ENCODE data around the gene COMMD8. TPM values are rescaled to one million over a fixed set of nuclear protein-coding genes. Genes with fewer than 3 reads are reported as not detected.

Gene COMMD8
- total RNA-seq, 2 experiments from 2014 or later = 29.0 to 29.6 TPM

GRCh38 chr4:47486231-47486673 is 22.8 kb upstream of the COMMD8 start:
- DNase-seq = no peak
- peaks cover 26% of the 10 kb centered on the region for H3K4me1 Mint-ChIP-seq (ENCODE audit: low read depth)
- H3K4me3 Mint-ChIP-seq = peak overlapping the region; percentile 93
- no peaks in the 10 kb centered on the region for H3K27me3 Mint-ChIP-seq (ENCODE audit: low read depth)
- intact Hi-C loops (cut with micrococcal nuclease) = loop anchor here (5.0 to 10.0 kb wide), 5 partner anchors 169 to 779 kb away; partner anchors contain the start of genes CORIN, NFXL1, TEC and TXK
- CTCF ChIA-PET = interaction anchor here (0.7 kb wide), 1 partner anchor 446 kb away, joined by 3 read pairs; no protein-coding TSS in a partner anchor
- no peaks in the 10 kb centered on the region for H3K9me3 Mint-ChIP-seq
- H3K36me3 Mint-ChIP-seq (ENCODE audit: low read depth) = no peaks in the 10 kb centered on the region
- H3K27ac Mint-ChIP-seq = no peak overlapping the region

DNA sequence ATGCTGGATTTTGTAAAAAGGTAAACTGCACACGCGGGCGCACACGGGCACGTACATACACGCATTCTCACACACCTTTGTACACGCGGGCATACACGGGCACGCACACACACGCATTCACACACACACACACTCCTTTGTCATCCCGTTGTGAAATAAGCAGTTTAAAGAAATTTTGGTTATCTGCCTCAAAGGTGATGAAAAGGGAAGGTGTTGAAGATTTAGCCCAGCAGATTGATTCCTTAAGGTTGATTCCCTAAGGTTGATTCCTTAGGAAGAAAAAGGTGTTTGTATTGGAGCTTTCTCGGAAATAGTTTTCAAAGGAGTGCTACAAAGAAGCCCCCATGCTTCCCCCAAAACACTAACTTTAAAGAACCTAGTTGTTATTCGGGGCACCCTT is 22.3 kb upstream of the COMMD8 start:
- Mint-ChIP-seq H3K4me3 (peak overlapping the region; percentile 93), H3K27me3 (ENCODE audit: low read depth) (no peaks in the 10 kb centered on the region), H3K4me1 (ENCODE audit: low read depth) (peaks cover 21% of the 10 kb centered on the region), H3K36me3 (ENCODE audit: low read depth) (no peaks in the 10 kb centered on the region), H3K27ac (peak overlapping the region; percentile 65), H3K9me3 (no peaks in the 10 kb centered on the region)
- CTCF ChIA-PET = interaction anchor here (0.7 to 1.3 kb wide), 2 partner anchors 22 to 447 kb away, joined by 3 to 5 read pairs; partner anchors contain the start of gene COMMD8
- intact Hi-C loops (cut with micrococcal nuclease) = loop anchor here (1.0 to 10.0 kb wide), 7 partner anchors 22 to 779 kb away; partner anchors contain the start of genes COMMD8, CORIN, NFXL1 and TEC
- no peak for DNase-seq

DNA sequence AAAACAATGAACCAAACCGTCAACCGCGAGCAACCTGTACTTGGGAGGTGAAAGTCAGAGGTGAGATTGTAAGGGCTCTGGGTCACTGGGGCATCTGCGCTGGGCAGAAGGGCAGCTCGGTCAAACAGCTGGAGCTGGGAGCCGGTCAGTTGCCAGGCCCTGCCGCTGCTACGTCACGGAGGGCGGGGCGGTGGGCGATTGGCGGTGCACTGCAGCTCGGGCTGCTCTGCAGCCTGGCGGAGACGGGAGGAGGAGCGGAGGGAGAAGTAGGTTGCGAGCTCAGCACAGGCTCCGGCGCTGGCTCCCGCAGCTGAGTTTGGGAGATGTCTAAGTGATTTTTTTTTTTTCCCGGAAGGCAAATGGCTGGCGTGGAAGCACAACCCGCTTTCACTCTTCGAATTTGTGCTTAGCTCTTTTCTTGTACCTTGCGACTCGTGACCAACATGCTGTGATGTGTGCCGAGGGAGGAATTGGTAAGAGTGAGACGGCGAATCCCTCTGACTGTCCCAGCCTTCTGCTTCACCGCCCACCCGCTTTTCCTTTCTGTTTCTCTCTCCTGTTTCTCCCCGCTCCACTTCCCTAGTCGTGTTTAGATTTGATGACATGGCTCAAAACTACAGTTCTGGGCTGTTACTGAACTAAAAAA is 21.7 kb upstream of the COMMD8 start, which contains the start of gene ATP10D:
TSS of gene ATP10D (plus strand) at position 229 of the 646 bp plus-strand sequence. CDS start 27,266 bp downstream, outside the sequence.
- Mint-ChIP-seq H3K27ac (peak within 1 kb of the TSS; percentile 65), H3K36me3 (ENCODE audit: low read depth) (no peaks in the 10 kb centered on the region), H3K9me3 (no peaks in the 10 kb centered on the region), H3K4me1 (ENCODE audit: low read depth) (peaks cover 16% of the 10 kb centered on the region), H3K27me3 (ENCODE audit: low read depth) (no peaks in the 10 kb centered on the region), H3K4me3 (peak within 1 kb of the TSS; percentile 93)
- intact Hi-C loops (cut with micrococcal nuclease) = loop anchor here (1.0 to 10.0 kb wide), 7 partner anchors 22 to 780 kb away; partner anchors contain the start of genes COMMD8, CORIN, NFXL1 and TEC
- CTCF ChIA-PET = interaction anchor here (0.6 to 1.3 kb wide), 4 partner anchors 22 to 76 kb away, joined by 3 to 5 read pairs (median 4); partner anchors contain the start of gene COMMD8
- DNase-seq = peak; percentile 82

DNA sequence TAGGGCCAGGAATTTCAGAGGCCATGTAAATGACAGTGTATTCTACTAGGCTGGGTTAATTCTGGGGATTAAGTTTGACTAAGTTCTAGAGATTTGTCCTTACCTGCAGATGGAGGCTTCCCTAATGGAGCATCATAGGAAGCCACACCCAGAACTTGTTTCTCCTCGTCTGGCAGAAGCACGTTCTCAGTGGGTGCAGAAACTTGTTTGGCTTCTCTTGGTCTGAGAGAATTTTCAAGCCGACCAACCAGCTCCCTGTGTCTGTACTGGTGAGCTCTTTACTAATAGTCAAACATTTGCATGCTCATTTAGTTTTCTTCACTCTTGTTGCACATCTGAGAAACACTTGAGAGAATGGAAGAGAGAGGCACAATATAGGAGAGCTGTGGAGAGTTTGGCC is 20.7 kb upstream of the COMMD8 start:
- H3K4me3 Mint-ChIP-seq = peak overlapping the region; percentile 50
- H3K4me1 Mint-ChIP-seq (ENCODE audit: low read depth) = peaks cover 16% of the 10 kb centered on the region
- CTCF ChIA-PET = no interaction called here
- H3K27me3 Mint-ChIP-seq (ENCODE audit: low read depth) = peaks cover 2% of the 10 kb centered on the region
- no peak for DNase-seq
- no peaks in the 10 kb centered on the region for H3K9me3 Mint-ChIP-seq
- peak overlapping the region; percentile 41 for H3K27ac Mint-ChIP-seq
- intact Hi-C loops (cut with micrococcal nuclease) = loop anchor here (2.0 to 10.0 kb wide), 3 partner anchors 47 to 781 kb away; partner anchors contain the start of genes TEC and TXK
- H3K36me3 Mint-ChIP-seq (ENCODE audit: low read depth) = no peaks in the 10 kb centered on the region

DNA sequence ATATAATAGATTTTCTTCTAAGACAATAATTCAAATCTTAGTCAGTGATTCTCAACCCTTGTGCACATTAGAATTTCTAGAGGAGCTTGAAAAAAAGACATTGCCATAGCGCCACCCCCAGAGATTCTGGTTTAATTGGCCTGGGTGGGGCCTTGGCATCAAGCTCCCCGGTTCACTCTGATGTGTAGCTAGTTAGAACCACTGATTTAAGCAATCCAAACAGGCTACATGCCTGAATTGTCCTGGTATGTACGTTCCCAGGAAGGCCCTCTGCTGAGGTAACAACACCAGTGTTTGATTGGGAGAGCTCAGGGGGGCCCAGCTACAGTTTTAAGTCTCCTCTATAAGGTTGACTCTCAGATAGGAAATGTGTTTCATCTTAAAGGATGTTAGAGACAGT is 20.2 kb upstream of the COMMD8 start:
- CTCF ChIA-PET = interaction anchor here (0.9 kb wide), 1 partner anchor 80 kb away, joined by 5 read pairs; no protein-coding TSS in a partner anchor
- peaks cover 2% of the 10 kb centered on the region for H3K27me3 Mint-ChIP-seq (ENCODE audit: low read depth)
- no peaks in the 10 kb centered on the region for H3K36me3 Mint-ChIP-seq (ENCODE audit: low read depth)
- intact Hi-C loops (cut with micrococcal nuclease) = loop anchor here (2.0 to 10.0 kb wide), 3 partner anchors 47 to 781 kb away; partner anchors contain the start of genes TEC and TXK
- no peak for DNase-seq
- H3K4me1 Mint-ChIP-seq (ENCODE audit: low read depth) = peaks cover 16% of the 10 kb centered on the region
- H3K4me3 Mint-ChIP-seq = no peak overlapping the region
- no peak overlapping the region for H3K27ac Mint-ChIP-seq
- no peaks in the 10 kb centered on the region for H3K9me3 Mint-ChIP-seq

DNA sequence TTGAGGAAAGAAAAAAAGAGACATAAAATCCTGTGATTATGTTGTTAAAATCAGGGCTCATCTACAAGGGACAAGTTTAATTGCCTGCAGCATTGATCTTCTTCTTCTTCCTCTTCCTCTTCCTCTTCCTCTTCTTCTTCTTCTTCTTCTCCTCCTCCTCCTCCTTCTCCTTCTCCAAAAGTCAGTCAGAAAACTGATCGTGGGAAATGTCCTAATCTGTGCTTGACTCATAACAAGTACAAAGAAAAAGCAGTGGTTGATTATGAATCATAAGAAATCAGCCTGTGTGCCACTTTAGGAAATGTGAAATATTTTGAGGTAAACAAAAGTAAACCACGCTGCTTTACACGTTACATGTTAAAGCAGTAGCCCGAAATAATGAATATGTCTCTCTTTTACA is 18.8 kb upstream of the COMMD8 start:
- CTCF ChIA-PET = no interaction called here
- H3K27me3 Mint-ChIP-seq (ENCODE audit: low read depth) = peaks cover 2% of the 10 kb centered on the region
- H3K9me3 Mint-ChIP-seq = no peaks in the 10 kb centered on the region
- no peak overlapping the region for H3K27ac Mint-ChIP-seq
- no peak overlapping the region for H3K4me3 Mint-ChIP-seq
- intact Hi-C loops (cut with micrococcal nuclease) = loop anchor here (10.0 kb wide), 2 partner anchors 652 to 782 kb away; partner anchors contain the start of genes TEC and TXK
- H3K36me3 Mint-ChIP-seq (ENCODE audit: low read depth) = no peaks in the 10 kb centered on the region
- peaks cover 16% of the 10 kb centered on the region for H3K4me1 Mint-ChIP-seq (ENCODE audit: low read depth)
- no peak for DNase-seq

DNA sequence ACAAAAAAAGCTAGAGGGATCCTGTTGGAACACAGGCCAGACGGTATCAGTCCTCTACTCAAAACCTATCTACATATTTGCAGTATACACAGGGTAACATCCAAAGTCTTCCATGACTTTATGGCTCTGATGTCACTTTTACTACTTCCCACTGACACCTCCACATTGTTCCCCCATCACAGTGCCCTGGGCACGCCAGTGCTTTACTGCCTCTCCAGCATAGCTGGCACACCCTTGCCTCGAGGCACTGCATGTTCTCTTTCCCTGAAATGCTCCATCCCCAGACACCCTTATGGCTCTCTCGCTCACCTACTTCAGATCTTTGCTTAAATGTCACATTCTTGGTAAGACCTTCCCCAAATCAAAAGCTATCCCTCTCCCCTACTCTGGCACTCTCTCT is 15.3 kb upstream of the COMMD8 start:
- H3K27ac Mint-ChIP-seq = no peak overlapping the region
- peaks cover 2% of the 10 kb centered on the region for H3K27me3 Mint-ChIP-seq (ENCODE audit: low read depth)
- H3K36me3 Mint-ChIP-seq (ENCODE audit: low read depth) = no peaks in the 10 kb centered on the region
- no peaks in the 10 kb centered on the region for H3K9me3 Mint-ChIP-seq
- H3K4me1 Mint-ChIP-seq (ENCODE audit: low read depth) = peaks cover 2% of the 10 kb centered on the region
- intact Hi-C loops (cut with micrococcal nuclease) = no loop called here
- DNase-seq = no peak
- no peak overlapping the region for H3K4me3 Mint-ChIP-seq
- CTCF ChIA-PET = no interaction called here

DNA sequence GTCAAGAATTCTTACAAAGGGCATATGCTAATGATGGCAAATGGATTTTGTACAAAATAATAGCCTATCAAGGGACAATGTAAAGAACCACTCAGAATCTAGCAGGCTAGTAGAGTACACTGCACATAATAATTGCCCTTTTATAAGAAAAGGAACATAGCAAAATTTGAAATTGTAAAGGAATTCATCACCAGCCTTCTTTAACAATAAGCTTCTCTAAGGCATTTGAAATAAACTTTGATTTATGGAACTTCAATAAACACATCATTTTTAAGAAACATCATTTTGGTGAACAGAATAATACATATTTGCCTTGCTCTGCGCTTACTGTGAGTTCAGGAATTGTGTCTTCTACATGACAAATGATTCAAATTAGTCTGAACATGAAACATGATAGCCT is 11.9 kb upstream of the COMMD8 start:
- Mint-ChIP-seq H3K27ac (no peak overlapping the region), H3K27me3 (ENCODE audit: low read depth) (peaks cover 2% of the 10 kb centered on the region), H3K36me3 (ENCODE audit: low read depth) (no peaks in the 10 kb centered on the region), H3K4me1 (ENCODE audit: low read depth) (no peaks in the 10 kb centered on the region), H3K9me3 (no peaks in the 10 kb centered on the region), H3K4me3 (no peak overlapping the region)
- no peak for DNase-seq
- CTCF ChIA-PET = interaction anchor here (1.2 kb wide), 1 partner anchor 17 kb away, joined by 3 read pairs; no protein-coding TSS in a partner anchor
- intact Hi-C loops (cut with micrococcal nuclease) = no loop called here

GRCh38 chr4:47474799-47475198 is 11.3 kb upstream of the COMMD8 start:
- no peaks in the 10 kb centered on the region for H3K9me3 Mint-ChIP-seq
- H3K27me3 Mint-ChIP-seq (ENCODE audit: low read depth) = peaks cover under 1% of the 10 kb centered on the region
- intact Hi-C loops (cut with micrococcal nuclease) = no loop called here
- H3K36me3 Mint-ChIP-seq (ENCODE audit: low read depth) = no peaks in the 10 kb centered on the region
- no peak overlapping the region for H3K4me3 Mint-ChIP-seq
- DNase-seq = no peak
- no peak overlapping the region for H3K27ac Mint-ChIP-seq
- CTCF ChIA-PET = no interaction called here
- H3K4me1 Mint-ChIP-seq (ENCODE audit: low read depth) = no peaks in the 10 kb centered on the region

DNA sequence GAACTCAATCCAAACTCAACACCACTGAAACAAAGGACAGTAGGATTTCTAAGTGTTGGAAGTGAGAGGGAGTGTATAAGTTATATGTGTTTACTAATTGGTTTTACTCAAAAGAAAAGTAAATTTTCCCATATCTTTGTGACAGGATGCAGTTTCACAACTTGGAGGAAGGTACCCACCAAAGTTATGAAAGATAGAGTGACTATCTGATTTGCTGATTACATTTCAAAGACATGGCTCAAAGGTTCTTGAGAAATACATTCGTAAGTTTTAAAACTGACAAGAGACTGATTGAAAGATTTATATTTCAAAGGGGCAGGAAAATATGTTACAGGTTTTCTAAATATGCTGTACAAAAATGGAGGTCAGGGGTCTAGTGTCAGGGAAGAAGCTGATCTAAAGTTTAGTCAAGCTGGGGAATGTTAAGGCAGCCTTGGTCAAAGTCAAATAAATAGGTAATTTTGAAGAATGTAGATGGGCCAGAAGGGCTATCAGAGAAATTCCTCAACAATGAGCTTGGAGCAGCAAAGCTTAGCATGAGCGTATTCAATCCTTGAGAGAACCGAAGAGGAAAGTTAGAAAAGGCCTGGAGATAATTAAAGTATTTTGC is 9.7 kb upstream of the COMMD8 start:
- no peaks in the 10 kb centered on the region for H3K36me3 Mint-ChIP-seq (ENCODE audit: low read depth)
- no peaks in the 10 kb centered on the region for H3K9me3 Mint-ChIP-seq
- intact Hi-C loops (cut with micrococcal nuclease) = no loop called here
- DNase-seq = no peak
- no peaks in the 10 kb centered on the region for H3K27me3 Mint-ChIP-seq (ENCODE audit: low read depth)
- no peak overlapping the region for H3K4me3 Mint-ChIP-seq
- no peaks in the 10 kb centered on the region for H3K4me1 Mint-ChIP-seq (ENCODE audit: low read depth)
- H3K27ac Mint-ChIP-seq = no peak overlapping the region
- CTCF ChIA-PET = no interaction called here

DNA sequence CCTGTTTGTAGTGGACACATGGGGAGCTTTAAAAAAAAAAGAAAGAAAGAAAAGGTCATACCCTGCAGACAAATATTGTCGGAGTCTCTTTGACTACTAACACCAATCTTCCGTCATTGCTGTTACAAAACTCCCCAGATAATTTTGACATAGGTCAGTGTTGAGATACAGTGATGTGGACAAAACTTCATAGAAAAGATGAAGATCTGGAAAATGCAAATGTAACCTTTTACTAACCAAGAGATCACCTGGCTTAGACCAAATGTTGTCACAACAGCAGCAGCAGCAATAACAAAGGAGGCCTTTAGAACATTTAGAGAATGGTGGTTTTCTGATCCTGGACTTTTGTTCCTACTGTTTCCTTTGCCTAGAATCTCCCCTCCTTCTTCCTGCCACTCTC is 8.1 kb upstream of the COMMD8 start:
- intact Hi-C loops (cut with micrococcal nuclease) = no loop called here
- DNase-seq = no peak
- Mint-ChIP-seq H3K9me3 (no peaks in the 10 kb centered on the region), H3K4me1 (ENCODE audit: low read depth) (no peaks in the 10 kb centered on the region), H3K36me3 (ENCODE audit: low read depth) (no peaks in the 10 kb centered on the region), H3K27me3 (ENCODE audit: low read depth) (no peaks in the 10 kb centered on the region), H3K4me3 (no peak overlapping the region), H3K27ac (no peak overlapping the region)
- CTCF ChIA-PET = no interaction called here

- CTCF ChIA-PET = no interaction called here
- intact Hi-C loops (cut with micrococcal nuclease) = no loop called here
- Mint-ChIP-seq H3K4me1 (ENCODE audit: low read depth) (no peaks in the 10 kb centered on the region), H3K27me3 (ENCODE audit: low read depth) (no peaks in the 10 kb centered on the region), H3K9me3 (no peaks in the 10 kb centered on the region), H3K27ac (no peak overlapping the region), H3K36me3 (ENCODE audit: low read depth) (no peaks in the 10 kb centered on the region), H3K4me3 (no peak overlapping the region)
- DNase-seq = no peak
These were observed 7.6 kb upstream of the COMMD8 start for GRCh38 chr4:47471064-47471463.
